OCI-LY1 (cell line): Measurements from ENCODE around the gene TRIM43B.
"Not testable (repeated sequence)": the region's sequence is repeated elsewhere in the genome, so short reads cannot be mapped to it uniquely, and the experiment has no call there.

Experiments used
- H2AFZ ChIP-seq: fragments of 200-600 bp; sonication (generic), shearing (Covaris generic); 2 replicates; pipeline ENCODE4 v1.6.0; 2014; ENCODE audit warnings: antibody characterized with exemption, mild to moderate bottlenecking, low read length
- H3F3A ChIP-seq: fragments of 200-600 bp; sonication (generic), shearing (Covaris generic); 2 replicates; pipeline ENCODE4 v1.6.0; 2014; ENCODE audit warnings: mild to moderate bottlenecking, antibody characterized with exemption, low read length, moderate library complexity; ENCODE audit not compliant: insufficient read depth
- H3K27ac ChIP-seq: fragments of 200-600 bp; sonication (generic); 2 replicates; pipeline ENCODE4 v1.5.1; 2014; ENCODE audit warnings: low read length, mixed run types, mild to moderate bottlenecking, low read depth; ENCODE audit not compliant: poor library complexity, severe bottlenecking
- H3K27me3 ChIP-seq: fragments of 200-600 bp; sonication (generic); 2 replicates; pipeline ENCODE4 v1.6.0; 2014; ENCODE audit warnings: antibody characterized with exemption, mild to moderate bottlenecking, low read length, moderate library complexity; ENCODE audit not compliant: insufficient read depth
- H3K36me3 ChIP-seq: fragments of 200-600 bp; sonication (generic); 2 replicates; pipeline ENCODE4 v1.6.1; 2014; ENCODE audit warnings: mild to moderate bottlenecking, antibody characterized with exemption, low read length, moderate library complexity, mixed read lengths; ENCODE audit not compliant: insufficient read depth
- H3K4me1 ChIP-seq: fragments of 200-600 bp; sonication (generic); 2 replicates; pipeline ENCODE4 v1.5.1; 2014; ENCODE audit warnings: mild to moderate bottlenecking, low read length, moderate library complexity; ENCODE audit not compliant: insufficient read depth, severe bottlenecking
- H3K4me2 ChIP-seq: fragments of 200-600 bp; sonication (generic), shearing (Covaris generic); 2 replicates; pipeline ENCODE4 v1.6.1; 2014; ENCODE audit warnings: low read length
- H3K4me3 ChIP-seq: fragments of 200-600 bp; sonication (generic); 2 replicates; pipeline ENCODE4 v1.5.1; 2014; ENCODE audit warnings: low read length, low read depth, mild to moderate bottlenecking, mixed read lengths; ENCODE audit not compliant: poor library complexity, severe bottlenecking
- H3K79me2 ChIP-seq: fragments of 200-600 bp; shearing (Covaris generic); 2 replicates; pipeline ENCODE4 v1.6.1; 2016; ENCODE audit warnings: mixed run types, low read length, mixed read lengths; ENCODE audit not compliant: insufficient read depth
- H3K9ac ChIP-seq: fragments of 200-600 bp; sonication (generic), shearing (Covaris generic); 2 replicates; pipeline ENCODE4 v1.6.1; 2014; ENCODE audit warnings: mild to moderate bottlenecking, low read length, mixed read lengths
- H3K9me2 ChIP-seq: fragments of 200-600 bp; sonication (generic), shearing (Covaris generic); 2 replicates; pipeline ENCODE4 v1.6.1; 2014; ENCODE audit warnings: low read depth, mild to moderate bottlenecking, low read length, mixed read lengths
- H3K9me3 ChIP-seq: fragments of 200-600 bp; shearing (Covaris generic); 2 replicates; pipeline ENCODE4 v1.6.1; 2014; ENCODE audit warnings: low read length, mixed read lengths
- H4K20me1 ChIP-seq: fragments of 200-600 bp; sonication (generic), shearing (Covaris generic); 2 replicates; pipeline ENCODE4 v1.6.0; 2016; ENCODE audit warnings: mild to moderate bottlenecking, low read length; ENCODE audit not compliant: insufficient read depth
- EZH2 ChIP-seq: fragments of 200-600 bp; sonication (generic), shearing (Covaris generic); IDR thresholded peaks from 2 replicates; pipeline ENCODE4 v1.8.0; 2017; ENCODE audit warnings: borderline replicate concordance, mixed run types, mild to moderate bottlenecking, antibody characterized with exemption, low read length, moderate library complexity, mixed read lengths
- TF ChIP-seq, protein P1 (sequence below): fragments of 200-600 bp; sonication (generic), shearing (Covaris generic); IDR thresholded peaks from 2 replicates; pipeline ENCODE4 v1.5.1; 2017; ENCODE audit warnings: mild to moderate bottlenecking, antibody characterized with exemption, low read length, moderate library complexity, mixed read lengths

The TRIM43B gene

DNA sequence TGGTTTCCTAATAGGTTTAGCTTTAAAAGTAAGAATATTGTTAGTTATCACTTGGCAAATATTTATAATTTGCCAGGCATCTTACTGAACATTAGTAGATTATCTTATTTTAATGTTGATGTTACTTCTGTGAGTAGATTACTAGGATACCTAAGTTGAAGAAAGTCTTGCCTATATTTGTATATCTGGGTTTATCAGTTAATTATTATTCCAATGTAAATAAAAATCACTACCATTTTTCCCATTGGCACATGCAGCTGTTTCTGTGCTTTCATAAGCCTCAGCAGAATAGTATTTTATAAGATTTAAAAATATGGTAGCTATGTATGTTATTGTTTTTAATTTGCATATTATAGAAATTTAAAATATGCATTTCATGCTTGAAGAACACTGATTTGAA is 16.3 kb upstream of the TRIM43B start:
- H3K9ac ChIP-seq, result no peak overlapping the region
- no peaks in the 10 kb centered on the region for H3K27me3 ChIP-seq
- H3K4me1 ChIP-seq, result no peaks in the 10 kb centered on the region
- no peak overlapping the region for H3K4me3 ChIP-seq
- no peak overlapping the region for H3K4me2 ChIP-seq
- H3K9me3 ChIP-seq, result no peaks in the 10 kb centered on the region
- H3K9me2 ChIP-seq, result no peaks in the 10 kb centered on the region
- H4K20me1 ChIP-seq, result no peaks in the 10 kb centered on the region
- no peak overlapping the region for H3K27ac ChIP-seq
- no peak for TF ChIP-seq EZH2
- TF ChIP-seq, protein P1, sequence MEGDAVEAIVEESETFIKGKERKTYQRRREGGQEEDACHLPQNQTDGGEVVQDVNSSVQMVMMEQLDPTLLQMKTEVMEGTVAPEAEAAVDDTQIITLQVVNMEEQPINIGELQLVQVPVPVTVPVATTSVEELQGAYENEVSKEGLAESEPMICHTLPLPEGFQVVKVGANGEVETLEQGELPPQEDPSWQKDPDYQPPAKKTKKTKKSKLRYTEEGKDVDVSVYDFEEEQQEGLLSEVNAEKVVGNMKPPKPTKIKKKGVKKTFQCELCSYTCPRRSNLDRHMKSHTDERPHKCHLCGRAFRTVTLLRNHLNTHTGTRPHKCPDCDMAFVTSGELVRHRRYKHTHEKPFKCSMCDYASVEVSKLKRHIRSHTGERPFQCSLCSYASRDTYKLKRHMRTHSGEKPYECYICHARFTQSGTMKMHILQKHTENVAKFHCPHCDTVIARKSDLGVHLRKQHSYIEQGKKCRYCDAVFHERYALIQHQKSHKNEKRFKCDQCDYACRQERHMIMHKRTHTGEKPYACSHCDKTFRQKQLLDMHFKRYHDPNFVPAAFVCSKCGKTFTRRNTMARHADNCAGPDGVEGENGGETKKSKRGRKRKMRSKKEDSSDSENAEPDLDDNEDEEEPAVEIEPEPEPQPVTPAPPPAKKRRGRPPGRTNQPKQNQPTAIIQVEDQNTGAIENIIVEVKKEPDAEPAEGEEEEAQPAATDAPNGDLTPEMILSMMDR, result no peak
- no peaks in the 10 kb centered on the region for H3K79me2 ChIP-seq
- no peaks in the 10 kb centered on the region for H3K36me3 ChIP-seq
- H3F3A ChIP-seq, result no peaks in the 10 kb centered on the region
- H2AFZ ChIP-seq, result no peak overlapping the region

DNA sequence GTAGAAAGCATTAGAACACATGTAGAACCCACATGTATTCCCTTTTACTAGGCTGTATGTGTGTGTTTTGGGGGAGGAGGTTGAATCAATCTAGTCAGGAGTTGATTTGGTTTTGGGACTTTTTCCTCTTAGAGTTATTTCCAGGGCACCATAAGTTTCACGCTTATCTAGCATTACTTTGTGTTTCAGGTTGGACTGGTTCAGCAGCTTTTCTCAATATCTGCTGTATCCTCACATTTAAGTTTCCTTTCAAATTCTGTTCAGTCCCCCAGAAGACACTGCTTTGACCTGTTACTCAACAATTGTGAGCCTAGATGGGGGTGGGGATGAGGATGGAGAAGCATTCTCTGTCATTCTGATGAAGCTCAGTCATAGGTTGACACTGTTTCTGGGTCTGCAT is 7.5 kb upstream of the TRIM43B start:
- not testable (repeated sequence) for H3K9me2 ChIP-seq, H3K27ac ChIP-seq, H3K36me3 ChIP-seq, H3K4me2 ChIP-seq, H4K20me1 ChIP-seq, H3K9me3 ChIP-seq, H3K4me3 ChIP-seq, H3K9ac ChIP-seq, H3F3A ChIP-seq, H3K4me1 ChIP-seq, H3K27me3 ChIP-seq, H3K79me2 ChIP-seq, H2AFZ ChIP-seq

DNA sequence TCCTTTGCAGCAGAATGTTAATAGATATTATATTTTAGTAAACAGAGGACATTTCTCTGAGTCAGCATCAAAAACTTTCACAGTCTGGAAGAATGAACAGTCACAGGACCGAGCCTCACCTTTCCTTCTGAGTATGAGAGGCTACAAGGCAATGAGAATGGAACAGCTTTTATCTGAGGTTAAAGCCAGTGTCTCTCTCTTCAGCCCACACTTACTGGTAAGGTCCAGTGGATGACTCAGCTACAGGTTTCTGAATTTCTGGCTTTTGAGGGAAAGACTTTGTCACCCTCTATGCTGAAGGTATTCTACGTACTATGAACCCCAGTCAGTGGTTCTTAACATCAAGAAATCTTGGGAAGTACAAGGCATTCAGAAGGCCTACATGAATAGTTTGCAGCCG is 9.5 kb downstream of the TRIM43B start:
- not testable (repeated sequence) for H3K4me2 ChIP-seq, H3K4me1 ChIP-seq, H3K36me3 ChIP-seq, H3K4me3 ChIP-seq, H3K27ac ChIP-seq, H3K9ac ChIP-seq, H3K79me2 ChIP-seq, H2AFZ ChIP-seq, H3K27me3 ChIP-seq, H3K9me2 ChIP-seq, H4K20me1 ChIP-seq, H3F3A ChIP-seq, H3K9me3 ChIP-seq

DNA sequence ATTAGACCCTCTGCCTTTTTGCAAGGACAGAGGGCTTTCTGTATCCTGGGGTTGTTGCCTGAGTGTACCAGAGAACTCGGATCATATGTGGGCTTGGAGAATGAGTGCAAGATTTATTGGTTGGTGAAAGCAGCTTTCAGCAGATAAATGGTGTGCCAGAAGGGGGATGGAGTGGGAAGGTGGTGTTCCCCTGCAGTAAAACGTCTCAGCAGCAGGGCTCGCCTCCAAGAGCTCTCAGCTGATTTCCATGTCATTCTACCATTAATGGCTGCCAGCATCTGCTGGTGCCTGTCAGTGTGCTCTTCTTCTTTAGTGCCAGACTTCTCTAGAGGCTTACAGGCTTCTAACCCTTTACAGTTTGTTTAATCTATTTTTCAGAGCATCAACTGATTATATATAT is 16.6 kb downstream of the TRIM43B start:
- not testable (repeated sequence) for H4K20me1 ChIP-seq, H3K27ac ChIP-seq, H3K4me2 ChIP-seq, H3K36me3 ChIP-seq, H3K4me1 ChIP-seq, H3K9me3 ChIP-seq, H2AFZ ChIP-seq, H3K9me2 ChIP-seq, H3F3A ChIP-seq, H3K27me3 ChIP-seq, H3K79me2 ChIP-seq, H3K4me3 ChIP-seq, H3K9ac ChIP-seq

DNA sequence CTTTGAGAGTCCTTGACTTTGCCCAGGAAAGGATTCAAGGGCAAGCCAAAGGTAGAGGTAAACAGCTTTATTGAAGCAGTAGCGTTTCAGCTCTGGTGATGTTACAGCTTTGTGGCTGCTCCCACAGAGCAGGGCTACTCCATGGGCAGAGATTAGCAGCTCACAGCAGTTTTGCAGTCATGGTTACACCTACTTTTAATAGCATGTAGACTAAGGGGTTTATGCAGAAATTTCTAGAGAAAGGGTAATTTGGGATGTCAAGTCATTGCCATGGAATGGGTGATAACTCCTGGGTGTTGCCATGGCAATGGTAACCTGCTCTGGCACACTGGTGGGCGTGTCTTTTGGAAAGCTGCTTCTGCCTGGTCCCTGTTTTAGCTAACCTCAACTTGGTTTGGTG is 18.0 kb downstream of the TRIM43B start:
- H3K4me2 ChIP-seq, H3F3A ChIP-seq, H3K9me2 ChIP-seq, H3K4me1 ChIP-seq, H4K20me1 ChIP-seq, H3K27ac ChIP-seq, H3K27me3 ChIP-seq, H3K9ac ChIP-seq, H3K36me3 ChIP-seq, H3K4me3 ChIP-seq, H3K79me2 ChIP-seq, H2AFZ ChIP-seq, H3K9me3 ChIP-seq: not testable (repeated sequence)

DNA sequence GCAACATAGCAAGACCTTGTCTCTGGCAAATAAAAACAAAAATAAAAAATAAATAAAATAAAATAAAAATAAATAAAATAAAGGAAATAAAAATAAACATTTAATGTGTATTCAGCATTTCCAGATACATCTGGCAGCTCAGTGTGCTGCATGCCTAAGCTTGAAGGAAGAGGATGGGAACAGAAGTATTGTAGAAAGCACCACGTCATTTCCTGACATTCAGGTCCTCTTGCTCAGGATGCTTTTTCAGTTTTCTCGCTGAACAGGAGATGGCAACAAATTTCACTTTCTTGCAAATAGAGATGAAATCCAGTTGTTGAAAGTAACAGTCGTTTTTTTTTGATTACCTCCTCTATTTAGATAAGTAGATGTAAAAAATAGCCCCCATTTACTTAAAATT is 21.3 kb downstream of the TRIM43B start:
- H3K9ac ChIP-seq, H2AFZ ChIP-seq, H3K36me3 ChIP-seq, H3K27me3 ChIP-seq, H3K9me2 ChIP-seq, H3K79me2 ChIP-seq, H4K20me1 ChIP-seq, H3K9me3 ChIP-seq, H3K27ac ChIP-seq, H3F3A ChIP-seq, H3K4me2 ChIP-seq, H3K4me1 ChIP-seq, H3K4me3 ChIP-seq: not testable (repeated sequence)

DNA sequence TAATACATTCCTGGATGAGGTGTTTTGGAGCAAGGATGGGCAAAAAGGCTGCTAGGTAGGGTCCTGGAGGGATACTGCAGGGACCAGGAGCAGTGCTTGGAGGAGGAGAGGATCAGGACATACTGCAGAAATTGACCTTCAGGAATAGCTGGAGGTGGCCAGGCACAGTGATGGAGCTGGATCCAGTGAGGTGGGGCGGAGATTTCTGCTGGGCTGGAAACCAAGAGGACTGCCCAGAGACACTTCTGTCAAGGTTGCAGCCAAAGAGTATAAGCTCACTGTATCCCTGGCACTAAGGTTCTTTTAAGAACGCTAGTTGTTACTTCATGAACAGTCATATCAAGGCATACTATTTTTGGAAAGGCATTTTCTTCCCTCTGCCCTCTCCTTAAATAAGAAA is 39.2 kb downstream of the TRIM43B start:
- not testable (repeated sequence) for H3K9ac ChIP-seq, H2AFZ ChIP-seq, H3K27ac ChIP-seq, H4K20me1 ChIP-seq, H3K9me3 ChIP-seq, H3K27me3 ChIP-seq, H3K36me3 ChIP-seq, H3K4me1 ChIP-seq, H3K79me2 ChIP-seq, H3F3A ChIP-seq, H3K9me2 ChIP-seq, H3K4me2 ChIP-seq, H3K4me3 ChIP-seq
